GM12878 (cell line): ENCODE data around the gene NAALADL2. TPM values are rescaled to one million over a fixed set of nuclear protein-coding genes. Genes with fewer than 3 reads are reported as not detected.

Source experiments
- ATAC-seq: fragments of 200-7000 bp; cut with Tn5 transposase; 3 replicates; pipeline ENCODE4 v1.9.1; 2020; ENCODE audit warnings: mild to moderate bottlenecking, moderate library complexity
- BruUV-seq: library from RNA; stranded (reverse); fragments of 400-500 nt; replicated peaks from 2 replicates; lab custom pipeline; 2021; lab: Mats Ljungman, UMichigan
- CTCF ChIA-PET: fragments of 300-600 bp; sonication (Branson Sonifier 250); formaldehyde crosslinking; extraction: SDS; loops from one replicate; lab custom pipeline; 2021; ENCODE audit warnings: inconsistent platforms; lab: Yijun Ruan, JAX
- POLR2A ChIA-PET: fragments of 350-600 bp; formaldehyde crosslinking; extraction: SDS; loops from one replicate; lab custom pipeline; 2021; ENCODE audit warnings: inconsistent platforms; lab: Charles Lee
- RAD21 ChIA-PET: fragments of 300-600 bp; sonication (Branson Sonifier 250); formaldehyde crosslinking; loops from one replicate; lab custom pipeline; 2023; ENCODE audit warnings: antibody characterized with exemption; ENCODE audit not compliant: unreplicated experiment; lab: Charles Lee
- SMC1A ChIA-PET: fragments of 300-600 bp; sonication (Branson Sonifier 250); formaldehyde crosslinking; loops from one replicate; lab custom pipeline; 2023; ENCODE audit not compliant: unreplicated experiment, uncharacterized antibody; lab: Charles Lee
- DNase-seq: peaks from one replicate; pipeline ENCODE4 v3.0.0-alpha.2; 2011; ENCODE audit warnings: low read depth, low spot score
- FAIRE-seq: peaks from 3 replicates; lab custom pipeline; 2011; peaks lifted over from hg19 to GRCh38; lab: Jason Lieb, UNC
- H2AFZ ChIP-seq: 2 replicates; pipeline ENCODE4 v1.6.0; 2011; ENCODE audit warnings: low read depth, low read length, control low read depth; ENCODE audit not compliant: control insufficient read depth
- H3K27ac ChIP-seq: 2 replicates; pipeline ENCODE4 v1.5.1; 2011; ENCODE audit warnings: control low read depth; ENCODE audit not compliant: control insufficient read depth, insufficient read depth
- H3K27me3 ChIP-seq, 2 experiments: replicated peaks in 1 of 2; 2 replicates each; pipeline versions ENCODE4 v1.6.0 to v1.6.1; 2011; ENCODE audit warnings: low read length in 1 of 2; ENCODE audit not compliant: control insufficient read depth in 2 of 2, insufficient read depth in 2 of 2
- H3K36me3 ChIP-seq, 2 experiments: 2 replicates each; pipeline ENCODE4 v1.5.1; 2011; ENCODE audit warnings: low read length in 1 of 2; ENCODE audit not compliant: control insufficient read depth in 2 of 2, insufficient read depth in 2 of 2
- H3K4me1 ChIP-seq: 2 replicates; pipeline ENCODE4 v1.6.1; 2011; ENCODE audit warnings: mild to moderate bottlenecking, low read length, moderate library complexity, mixed read lengths; ENCODE audit not compliant: control insufficient read depth, insufficient read depth
- H3K4me2 ChIP-seq: 2 replicates; pipeline ENCODE4 v1.6.0; 2011; ENCODE audit warnings: control low read depth; ENCODE audit not compliant: control insufficient read depth, insufficient read depth
- H3K4me3 ChIP-seq: fragments of 200-600 bp; sonication (generic); 2 replicates; pipeline ENCODE4 v1.5.1; 2016
- H3K79me2 ChIP-seq: 2 replicates; pipeline ENCODE4 v1.6.0; 2011; ENCODE audit warnings: low read length; ENCODE audit not compliant: control insufficient read depth, insufficient read depth
- H3K9ac ChIP-seq: 2 replicates; pipeline ENCODE4 v1.8.0; 2011; ENCODE audit warnings: low read length, control low read depth, mixed read lengths; ENCODE audit not compliant: control insufficient read depth, insufficient read depth
- H3K9me3 ChIP-seq: replicated peaks from 3 replicates; pipeline ENCODE4 v1.5.1; 2011; ENCODE audit warnings: mild to moderate bottlenecking, low read length; ENCODE audit not compliant: control insufficient read depth, insufficient read depth
- H4K20me1 ChIP-seq: 2 replicates; pipeline ENCODE4 v1.6.0; 2011; ENCODE audit not compliant: control insufficient read depth, insufficient read depth
- BCL3 ChIP-seq: IDR thresholded peaks from 2 replicates; pipeline ENCODE4 v1.6.1; 2011; ENCODE audit warnings: borderline replicate concordance, low read depth, mild to moderate bottlenecking, moderate library complexity, low read length; ENCODE audit not compliant: insufficient read depth, poor library complexity, severe bottlenecking
- BMI1 ChIP-seq: fragments of 450-650 bp; IDR thresholded peaks from 2 replicates; pipeline ENCODE4 v1.6.1; 2016; ENCODE audit warnings: mild to moderate bottlenecking, moderate library complexity, borderline replicate concordance
- CEBPZ ChIP-seq: fragments of 150-350 bp; IDR thresholded peaks from 2 replicates; pipeline ENCODE4 v1.6.1; 2016; ENCODE audit warnings: low read depth, low read length
- CHD1 ChIP-seq: IDR thresholded peaks from 2 replicates; pipeline ENCODE4 v1.6.1; 2012; ENCODE audit warnings: low read depth, low read length, improper control_type of control experiment
- E2F4 ChIP-seq: IDR thresholded peaks from 2 replicates; pipeline ENCODE4 v1.6.1; 2012; ENCODE audit warnings: low read depth, low read length, improper control_type of control experiment
- HCFC1 ChIP-seq: fragments of 150-350 bp; IDR thresholded peaks from 2 replicates; pipeline ENCODE4 v1.6.1; 2014; ENCODE audit warnings: low read length
- MYB ChIP-seq: fragments of 150-350 bp; IDR thresholded peaks from 2 replicates; pipeline ENCODE4 v1.6.1; 2014; ENCODE audit warnings: mild to moderate bottlenecking, low read depth, low read length, borderline replicate concordance
- NR2C1 ChIP-seq: fragments of 450-650 bp; IDR thresholded peaks from 2 replicates; pipeline ENCODE4 v1.6.1; 2017; ENCODE audit warnings: antibody characterized with exemption, mild to moderate bottlenecking, moderate library complexity
- POLR2AphosphoS5 ChIP-seq: IDR thresholded peaks from 2 replicates; pipeline ENCODE4 v1.6.1; 2011; ENCODE audit warnings: mild to moderate bottlenecking, low read length, inconsistent platforms
- SMAD5 ChIP-seq: IDR thresholded peaks from 2 replicates; pipeline ENCODE4 v1.6.1; 2016; ENCODE audit warnings: antibody characterized with exemption, low read depth
- TAF1 ChIP-seq: IDR thresholded peaks from 2 replicates; pipeline ENCODE4 v1.6.1; 2011; ENCODE audit warnings: mild to moderate bottlenecking, low read depth, low read length, borderline replicate concordance
- ZBED1 ChIP-seq: IDR thresholded peaks from 2 replicates; pipeline ENCODE4 v1.6.1; 2016; ENCODE audit warnings: borderline replicate concordance
- ZBTB11 ChIP-seq: fragments of 450-650 bp; formaldehyde crosslinking; IDR thresholded peaks from 2 replicates; pipeline ENCODE4 v1.5.0; 2022; ENCODE audit warnings: mild to moderate bottlenecking, missing genetic modification characterization
- WGBS: methylation state at CpG from one replicate; pipeline ENCODE4 v1.1.6; 2016; ENCODE audit warnings: low lambda C conversion rate; ENCODE audit not compliant: insufficient replicate concordance, insufficient coverage; ENCODE audit errors: missing lambda C conversion rate; 5-methylcytosine and 5-hydroxymethylcytosine counted together
- in situ Hi-C: fragments of 300-500 bp; cut with MboI; formaldehyde crosslinking; loops from 9 replicates; pipeline ENCODE4 v1.14.3; 2018; ENCODE audit warnings: mixed read lengths
- intact Hi-C: fragments of 100-400 bp; cut with micrococcal nuclease; formaldehyde crosslinking; loops from one replicate; pipeline ENCODE4 v1.14.2; 2022; ENCODE audit not compliant: unreplicated experiment
- polyA plus RNA-seq, 11 experiments: library from polyadenylated mRNA; depleted of rRNA in 4 of 11; unstranded in 6 of 11; stranded (reverse) in 5 of 11; fragments of >200 nt; fragmentation: Nextera tagmentation in 4 of 11; fragmentation: Illumina TruSeq in 1 of 11; extraction: Ambion mirVana in 4 of 11; extraction: Trizol in 1 of 11; gene quantifications; 1 replicate in 1 of 11; 2 replicates in 10 of 11; pipeline versions ENCODE4 v1.2.1 to v1.2.3, GENCODE V29; 2011 to 2016; ENCODE audit warnings: inconsistent platforms in 2 of 11, missing spikeins in 2 of 11, low read depth in 1 of 11
- total RNA-seq, 4 experiments: library from RNA; depleted of rRNA in 3 of 4; stranded (reverse); fragments of >200 nt in 3 of 4; fragmentation: Illumina TruSeq in 1 of 4; extraction: Trizol in 1 of 4; gene quantifications; 2 replicates each; pipeline versions ENCODE4 v1.2.1 to v1.2.3, GENCODE V29; 2013 to 2021

The NAALADL2 gene
- total and polyA plus RNA-seq, 10 of the 15 experiments (the other 5 are each of a cell fraction or from before 2014, with no cell fraction given): 0.06 to 10.8 (median 0.46) TPM

- no peaks in the 10 kb centered on the region for H3K27me3 ChIP-seq
- peak; percentile 11 for ATAC-seq
- no peak overlapping the region for H3K9ac ChIP-seq
- ChIA-PET RAD21 (interaction anchor here (0.5 to 1.3 kb wide), 3 partner anchors 9 to 96 kb away, joined by 3 read pairs; no protein-coding TSS in a partner anchor), CTCF (no interaction called here), POLR2A (interaction anchor here (1.3 kb wide), 1 partner anchor 10 kb away, joined by 3 read pairs; no protein-coding TSS in a partner anchor), SMC1A (interaction anchor here (0.6 to 1.7 kb wide), 3 partner anchors 11 to 19 kb away, joined by 5 to 7 read pairs (median 5); no protein-coding TSS in a partner anchor)
- no peak overlapping the region for H2AFZ ChIP-seq
- in situ Hi-C loops (no loop called here), intact Hi-C loops (loop anchor here (10.0 kb wide), 1 partner anchor 689 kb away; no protein-coding TSS in a partner anchor)
- H3K4me3 ChIP-seq: no peak overlapping the region
- peaks cover 0 to 2% of the 10 kb centered on the region in 2 experiments; a peak in 2 of 4 replicates for H3K36me3 ChIP-seq
- H3K79me2 ChIP-seq: peaks cover 10% of the 10 kb centered on the region
- peak; percentile 41 for FAIRE-seq
- no peak overlapping the region for H3K4me2 ChIP-seq
- DNase-seq: no peak
- H3K4me1 ChIP-seq: no peaks in the 10 kb centered on the region
- no peaks in the 10 kb centered on the region; the same call in 2 of the 3 replicates for H3K9me3 ChIP-seq
- 0% methylated on average over 1 of the region's 1 CpG for WGBS
- H3K27ac ChIP-seq: no peak overlapping the region
- no TSS peak for BruUV-seq
- no peaks in the 10 kb centered on the region for H4K20me1 ChIP-seq
- TF ChIP-seq CHD1 (no peak), SMAD5 (peak; percentile 36; the same call in 1 of the 2 replicates), POLR2AphosphoS5 (peak; percentile 48; the same call in 1 of the 2 replicates), ZBTB11 (CRISPR knock-in tag) (no peak), CEBPZ (no peak), ZBED1 (0 out of 2 replicates have a peak, but pooled peaks have one; percentile 37), HCFC1 (no peak), NR2C1 (no peak), BCL3 (peak; percentile 20), BMI1 (no peak), E2F4 (no peak), TAF1 (no peak), MYB (no peak)
Observed at GRCh38 chr3:175255698-175256097, 396.6 kb downstream of the NAALADL2 start.
